ENCODE results near the gene NLRP5.

DNA sequence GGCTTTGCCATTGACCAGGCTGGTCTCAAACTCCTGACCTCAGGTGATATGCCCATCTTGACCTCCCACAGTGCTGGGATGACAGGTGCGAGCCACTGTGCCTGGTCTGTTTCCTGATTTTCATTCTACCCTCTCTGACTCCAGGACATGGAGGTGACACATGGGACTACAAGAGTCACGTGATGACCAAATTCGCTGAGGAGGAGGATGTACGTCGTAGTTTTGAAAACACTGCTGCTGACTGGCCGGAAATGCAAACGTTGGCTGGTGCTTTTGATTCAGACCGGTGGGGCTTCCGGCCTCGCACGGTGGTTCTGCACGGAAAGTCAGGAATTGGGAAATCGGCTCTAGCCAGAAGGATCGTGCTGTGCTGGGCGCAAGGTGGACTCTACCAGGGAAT, 40.2 kb downstream of the NLRP5 start:
- no peak for TF ChIP-seq SUZ12 (IDR thresholded peaks at IDR 0.05)
- TF ChIP-seq TARDBP (IDR thresholded peaks at IDR 0.05): no peak
- TF ChIP-seq FOXK2 (IDR thresholded peaks at IDR 0.05): no peak
- TF ChIP-seq ELF4 (IDR thresholded peaks at IDR 0.05): no peak
- TF ChIP-seq CTBP1 (IDR thresholded peaks at IDR 0.05; ENCODE audit: borderline replicate concordance): no peak
- TF ChIP-seq HDGF (IDR thresholded peaks at IDR 0.05; ENCODE audit: borderline replicate concordance): no peak
- TF ChIP-seq FOXA1 (IDR thresholded peaks at IDR 0.05): no peak
- TF ChIP-seq SP1 (IDR thresholded peaks at IDR 0.05): no peak

Measured in HEK293T (cell line).